Measurements from ENCODE around the gene FAM20A.

GRCh38 chr17:68600067-68600930 is 868 bp downstream of the FAM20A start:
- TF ChIP-seq CTCF (IDR thresholded peaks at IDR 0.05; ENCODE audit: low read depth, low read length) = no peak
- TF ChIP-seq EZH2phosphoT487 (IDR thresholded peaks at IDR 0.05; ENCODE audit: low read depth) = no peak

Measured in OCI-LY3 (cell line).